Measurements from ENCODE around the gene PGC. TPM values are rescaled to one million over a fixed set of nuclear protein-coding genes. Genes with fewer than 3 reads are reported as not detected.

Gene PGC
- total RNA-seq, 1 experiment from 2014 or later, result not detected

DNA sequence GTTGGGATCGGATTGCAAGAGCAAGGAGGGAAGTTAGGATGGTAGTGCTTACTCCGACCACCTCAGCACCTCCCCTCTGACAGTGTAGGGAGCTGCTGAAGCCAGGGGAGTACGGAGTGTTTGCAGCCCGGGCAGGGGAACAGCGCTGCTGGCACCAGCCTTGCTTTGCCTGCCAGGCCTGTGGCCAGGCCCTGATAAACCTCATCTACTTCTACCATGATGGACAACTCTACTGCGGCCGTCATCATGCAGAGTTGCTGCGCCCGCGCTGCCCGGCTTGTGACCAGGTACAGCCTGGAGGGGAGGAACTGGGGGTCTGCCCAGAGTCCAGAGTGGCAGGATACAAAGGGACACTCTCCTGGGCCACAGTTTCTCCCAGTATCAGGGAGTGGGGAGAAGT lies 38.1 kb upstream of the PGC start:
- WGBS (ENCODE audit: extremely low coverage, insufficient read length, low lambda C conversion rate), result no CpG with 5 or more reads among the region's 11 CpGs

More for the DNA sequence above, 38.1 kb upstream of the PGC start:
- H3K4me1 Mint-ChIP-seq, result peaks cover 16 to 24% of the 10 kb centered on the region in 2 experiments
- H3K79me2 ChIP-seq (ENCODE audit: insufficient read depth, low read length), result peaks cover 2% of the 10 kb centered on the region; the same call in 1 of the 2 replicates
- no peak overlapping the region for H2BK20ac ChIP-seq (ENCODE audit: low read depth, low read length, poor library complexity, severe bottlenecking)
- no peak overlapping the region for H4K8ac ChIP-seq (replicated peaks; ENCODE audit: insufficient read length, low read depth, low read length)
- H4K20me1 ChIP-seq (ENCODE audit: control insufficient read depth, insufficient read depth, insufficient read length), result no peaks in the 10 kb centered on the region
- H3K9me3 ChIP-seq (ENCODE audit: control insufficient read depth, low read depth, low read length), result no peaks in the 10 kb centered on the region
- H3K23ac ChIP-seq (ENCODE audit: insufficient read length, low read depth, low read length), result no peak overlapping the region
- no peak overlapping the region for H3K4me2 ChIP-seq (ENCODE audit: insufficient read depth, insufficient read length, low read length)
- no peaks in the 10 kb centered on the region; a peak in 3 of 5 replicates for H3K9me3 Mint-ChIP-seq
- H3K27ac ChIP-seq (ENCODE audit: insufficient read length, low read depth, low read length), result no peak overlapping the region
- H3K4ac ChIP-seq (ENCODE audit: low read depth, low read length), result no peak overlapping the region
- H3K79me1 ChIP-seq (ENCODE audit: insufficient read depth, low read depth, low read length, poor library complexity, severe bottlenecking), result no peaks in the 10 kb centered on the region
- DNase-seq, result no peak
- H3K36me3 Mint-ChIP-seq (ENCODE audit: insufficient read depth in 1 of 3, low read depth in 3 of 3), result peaks cover 11 to 17% (median 15%) of the 10 kb centered on the region in 3 experiments
- peak overlapping the region in 1 of 2 experiments; percentile 63; a peak in 4 of 5 replicates for H3K4me3 Mint-ChIP-seq
- H2BK5ac ChIP-seq (ENCODE audit: insufficient read length, low read length), result no peak overlapping the region
- no peak overlapping the region for H3K18ac ChIP-seq (ENCODE audit: insufficient read length, low read depth, low read length)
- no peak overlapping the region for H3K14ac ChIP-seq (ENCODE audit: insufficient read depth, low read length)
- H3K56ac ChIP-seq (ENCODE audit: insufficient read length, low read depth, low read length), result no peak overlapping the region
- no peak overlapping the region for H2BK120ac ChIP-seq (ENCODE audit: low read depth, low read length, poor library complexity, severe bottlenecking)
- no peak overlapping the region for H3K27ac Mint-ChIP-seq
- no peak overlapping the region for H4K5ac ChIP-seq (ENCODE audit: insufficient read length, low read depth, low read length)
- H3T11ph ChIP-seq (ENCODE audit: low read length), result no peak overlapping the region
- no peak overlapping the region for H3K9ac ChIP-seq (ENCODE audit: extremely low read depth, insufficient read length, low read length)
- H3K23me2 ChIP-seq (ENCODE audit: insufficient read length, low read depth, low read length, poor library complexity, severe bottlenecking), result peaks cover 9% of the 10 kb centered on the region
- H3K27me3 ChIP-seq (ENCODE audit: insufficient read depth, low read length), result peaks cover 17% of the 10 kb centered on the region; the same call in 1 of the 2 replicates
- H2AFZ ChIP-seq (ENCODE audit: low read length), result no peak overlapping the region
- no peak overlapping the region for H4K91ac ChIP-seq (ENCODE audit: insufficient read length, low read depth, low read length)
- H2AK5ac ChIP-seq (ENCODE audit: insufficient read length, low read length), result no peak overlapping the region
- no peak for TF ChIP-seq CTCF (conservative IDR thresholded peaks at IDR 0.05)
- H2BK12ac ChIP-seq (ENCODE audit: insufficient read length, low read depth, low read length), result no peak overlapping the region
- H2BK15ac ChIP-seq (ENCODE audit: low read depth, low read length), result no peak overlapping the region
- H3K4me1 ChIP-seq (ENCODE audit: insufficient read depth, low read length), result no peaks in the 10 kb centered on the region
- peaks cover 57% of the 10 kb centered on the region for H3K27me3 Mint-ChIP-seq (ENCODE audit: low read depth)

Measured in H9 (cell line).